Muscle layer of colon (tissue), 2 donors: ENCODE data around the gene PSMD2.

Experiments
- H3K27ac ChIP-seq: one replicate; pipeline ENCODE4 v1.7.0; 2013; ENCODE audit warnings: low read depth, mild to moderate bottlenecking, low read length, moderate library complexity
- H3K27me3 ChIP-seq, 2 donors: one replicate each; pipeline ENCODE4 v1.7.0; 2013; ENCODE audit warnings: low read length in 2 of 2, mild to moderate bottlenecking in 2 of 2; ENCODE audit not compliant: insufficient read depth in 2 of 2, control insufficient read depth in 1 of 2
- H3K36me3 ChIP-seq: one replicate; pipeline ENCODE4 v1.7.0; 2013; ENCODE audit warnings: mild to moderate bottlenecking, low read length; ENCODE audit not compliant: insufficient read depth
- H3K4me1 ChIP-seq: one replicate; pipeline ENCODE4 v1.7.0; 2013; ENCODE audit warnings: mild to moderate bottlenecking, low read length; ENCODE audit not compliant: insufficient read depth
- H3K4me3 ChIP-seq, 2 donors: one replicate each; pipeline ENCODE4 v1.7.0; 2013; ENCODE audit warnings: low read length in 2 of 2, low read depth in 1 of 2, mild to moderate bottlenecking in 1 of 2, moderate library complexity in 1 of 2
- H3K9ac ChIP-seq: one replicate; pipeline ENCODE4 v1.7.0; 2013; ENCODE audit warnings: low read length
- H3K9me3 ChIP-seq: one replicate; pipeline ENCODE4 v1.7.0; 2013; ENCODE audit warnings: mild to moderate bottlenecking, low read length
- donor health status: abdominal sarcoma.
- donor health status: Adenocarcinoma of cecum.

Gene PSMD2

DNA sequence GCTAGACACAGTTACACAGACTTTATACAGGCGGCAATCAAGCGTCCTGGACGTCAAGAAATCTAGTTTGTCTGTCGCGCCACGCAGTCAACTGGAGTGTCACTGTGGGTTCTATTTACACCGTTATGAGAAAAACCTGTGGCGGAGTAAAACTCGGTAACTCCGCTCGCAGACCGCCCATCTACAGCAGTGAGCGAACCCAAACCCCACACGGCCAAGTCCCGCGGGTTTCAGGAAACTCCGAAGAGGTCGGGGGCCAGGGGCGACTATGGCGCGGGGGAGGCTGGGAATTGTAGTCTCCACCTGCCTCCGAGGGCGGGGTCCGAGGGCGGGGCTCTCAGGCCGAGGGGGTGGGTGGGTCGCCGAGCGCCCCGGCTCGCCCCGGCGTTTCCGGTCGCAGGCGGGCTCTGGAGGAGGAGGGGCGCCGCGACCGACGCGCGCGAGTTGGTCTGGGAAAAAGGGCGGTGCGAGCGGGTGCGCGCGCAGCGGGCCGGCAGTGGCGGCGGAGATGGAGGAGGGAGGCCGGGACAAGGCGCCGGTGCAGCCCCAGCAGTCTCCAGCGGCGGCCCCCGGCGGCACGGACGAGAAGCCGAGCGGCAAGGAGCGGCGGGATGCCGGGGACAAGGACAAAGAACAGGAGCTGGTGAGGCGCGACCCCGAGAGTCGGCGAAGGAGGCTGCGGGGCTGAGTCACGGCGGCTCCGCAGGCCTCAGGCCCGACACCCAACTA lies at the start of gene PSMD2:
TSS of gene PSMD2 (plus strand) at position 483 of the 729 bp plus-strand sequence. CDS start at position 509, 26 bp downstream.
- peaks cover 12% of the 10 kb centered on the region for H3K4me1 ChIP-seq
- no peaks in the 10 kb centered on the region for H3K27me3 ChIP-seq
- H3K27ac ChIP-seq: peak within 1 kb of the TSS; percentile 92
- peak within 1 kb of the TSS; percentile 73 to 79 for H3K4me3 ChIP-seq
- peak within 1 kb of the TSS; percentile 87 for H3K9ac ChIP-seq
- H3K9me3 ChIP-seq: no peaks in the 10 kb centered on the region
- H3K36me3 ChIP-seq: peaks cover 36% of the 10 kb centered on the region

DNA sequence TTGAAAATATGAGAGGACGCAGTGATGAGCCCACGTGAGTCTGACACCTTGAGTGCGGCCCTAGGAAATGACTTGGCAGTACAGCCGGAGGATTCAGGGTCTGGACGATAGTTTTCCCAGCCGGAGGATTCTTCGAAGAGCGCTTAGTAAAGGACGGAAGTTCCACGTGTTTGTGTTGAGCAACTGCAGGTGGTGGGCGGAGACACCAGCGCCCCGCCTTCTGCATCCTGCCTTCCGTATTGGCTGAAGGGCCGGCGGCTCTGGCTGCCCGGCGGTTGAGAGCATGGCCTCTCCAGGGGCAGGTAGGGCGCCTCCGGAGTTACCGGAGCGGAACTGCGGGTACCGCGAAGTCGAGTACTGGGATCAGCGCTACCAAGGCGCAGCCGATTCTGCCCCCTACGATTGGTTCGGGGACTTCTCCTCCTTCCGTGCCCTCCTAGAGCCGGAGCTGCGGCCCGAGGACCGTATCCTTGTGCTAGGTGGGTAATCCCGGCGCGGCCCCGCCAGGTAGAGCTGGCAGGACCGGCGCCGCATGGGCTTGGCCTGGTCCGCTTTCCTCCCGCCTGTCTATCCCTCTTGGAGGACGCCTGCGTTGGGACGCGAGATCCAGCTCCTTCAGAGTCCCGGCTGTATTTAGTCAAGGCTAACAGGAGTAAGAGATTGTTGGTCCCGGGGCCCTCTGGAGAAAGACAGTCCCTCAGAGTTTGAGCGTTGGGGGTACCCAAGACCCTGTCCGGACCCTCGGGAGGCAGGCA lies 49.5 kb upstream of the PSMD2 start, which contains the start of gene EEF1AKMT4:
TSS of gene EEF1AKMT4 (plus strand) at position 261 of the 755 bp plus-strand sequence. CDS start at position 284, 23 bp downstream.
- no peaks in the 10 kb centered on the region for H3K27me3 ChIP-seq
- peaks cover 15% of the 10 kb centered on the region for H3K4me1 ChIP-seq
- peak within 1 kb of the TSS; percentile 81 for H3K9ac ChIP-seq
- no peaks in the 10 kb centered on the region for H3K9me3 ChIP-seq
- peak within 1 kb of the TSS; percentile 94 for H3K27ac ChIP-seq
- H3K4me3 ChIP-seq: peak within 1 kb of the TSS; percentile 89 to 92
- peaks cover 10% of the 10 kb centered on the region for H3K36me3 ChIP-seq

DNA sequence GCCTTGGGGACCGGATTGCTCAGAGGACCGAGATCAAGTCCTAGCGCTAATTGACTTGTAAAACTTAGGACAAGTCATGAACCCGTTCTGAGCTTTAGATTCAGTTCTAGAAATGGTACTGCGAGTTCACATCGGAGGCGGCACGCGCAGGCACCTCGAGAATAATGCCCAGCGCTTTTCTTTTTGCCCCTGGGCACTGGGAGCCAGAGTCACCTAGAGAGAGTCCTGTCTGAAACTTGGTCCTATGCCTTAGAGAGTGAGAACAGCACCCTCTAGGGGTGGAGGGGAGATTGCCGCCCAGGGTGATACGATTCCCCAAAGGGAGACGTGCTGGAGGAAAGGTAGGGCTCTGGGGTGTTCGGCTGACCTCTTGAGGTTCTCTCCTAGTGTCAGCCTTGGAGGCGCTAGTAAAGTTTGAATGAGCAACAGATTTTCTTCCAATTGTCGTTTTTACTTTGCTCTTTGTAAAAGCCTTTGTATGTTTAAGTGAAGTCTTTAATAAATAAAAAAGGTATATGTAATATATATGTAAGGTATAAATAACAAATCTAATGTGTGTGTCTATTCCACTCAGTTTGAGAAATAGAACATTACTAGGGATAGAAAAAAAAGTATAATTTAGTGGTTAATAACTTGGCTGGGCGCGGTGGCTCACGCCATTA lies 48.7 kb upstream of the PSMD2 start:
- Histone ChIP-seq H3K36me3 (peaks cover 3% of the 10 kb centered on the region), H3K27ac (peak overlapping the region; percentile 45), H3K9me3 (no peaks in the 10 kb centered on the region), H3K27me3 (no peaks in the 10 kb centered on the region), H3K9ac (peak overlapping the region; percentile 57), H3K4me3 (peak overlapping the region; percentile 76 to 89), H3K4me1 (peaks cover 15% of the 10 kb centered on the region)

DNA sequence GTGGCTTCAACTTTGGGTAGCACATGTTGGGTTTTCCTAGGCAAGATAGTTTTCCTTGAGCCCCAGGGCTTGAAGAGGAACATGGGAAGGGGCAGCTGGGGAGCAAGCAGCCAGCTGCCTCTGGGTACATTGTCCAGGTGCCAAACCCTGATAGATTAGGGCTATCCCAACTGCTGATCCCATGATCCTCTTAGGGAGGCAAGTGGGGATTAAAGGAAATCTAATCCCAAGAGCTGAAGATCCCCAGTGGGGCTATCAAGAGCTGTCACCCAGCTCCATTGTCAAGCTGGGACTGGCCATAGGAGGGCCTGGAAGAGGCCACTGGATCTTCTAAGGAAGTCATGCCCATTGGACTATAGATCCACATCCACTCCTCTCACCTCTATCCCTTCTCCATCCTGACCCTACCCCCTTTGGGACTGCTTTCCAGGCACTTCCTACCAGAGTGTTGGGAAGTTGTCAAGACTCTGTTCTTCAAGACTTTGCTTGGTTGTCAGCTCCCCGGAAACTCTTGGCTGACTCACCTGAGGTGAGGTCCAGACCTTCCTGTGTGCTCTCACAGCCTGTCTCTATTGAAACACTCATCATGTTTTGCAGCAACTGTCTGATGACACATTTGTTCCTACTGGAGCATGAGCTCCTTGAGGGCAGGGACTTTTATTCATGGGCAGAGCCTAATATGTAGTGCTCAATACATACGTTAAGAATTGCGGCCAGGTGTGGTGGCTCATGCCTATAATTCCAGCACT lies 43.6 kb upstream of the PSMD2 start:
- H3K9me3 ChIP-seq: no peaks in the 10 kb centered on the region
- H3K36me3 ChIP-seq: no peaks in the 10 kb centered on the region
- H3K4me1 ChIP-seq: peaks cover 4% of the 10 kb centered on the region
- H3K27me3 ChIP-seq: peaks cover 14 to 30% of the 10 kb centered on the region in 2 donors
- H3K4me3 ChIP-seq: no peak overlapping the region
- H3K9ac ChIP-seq: no peak overlapping the region
- no peak overlapping the region for H3K27ac ChIP-seq

DNA sequence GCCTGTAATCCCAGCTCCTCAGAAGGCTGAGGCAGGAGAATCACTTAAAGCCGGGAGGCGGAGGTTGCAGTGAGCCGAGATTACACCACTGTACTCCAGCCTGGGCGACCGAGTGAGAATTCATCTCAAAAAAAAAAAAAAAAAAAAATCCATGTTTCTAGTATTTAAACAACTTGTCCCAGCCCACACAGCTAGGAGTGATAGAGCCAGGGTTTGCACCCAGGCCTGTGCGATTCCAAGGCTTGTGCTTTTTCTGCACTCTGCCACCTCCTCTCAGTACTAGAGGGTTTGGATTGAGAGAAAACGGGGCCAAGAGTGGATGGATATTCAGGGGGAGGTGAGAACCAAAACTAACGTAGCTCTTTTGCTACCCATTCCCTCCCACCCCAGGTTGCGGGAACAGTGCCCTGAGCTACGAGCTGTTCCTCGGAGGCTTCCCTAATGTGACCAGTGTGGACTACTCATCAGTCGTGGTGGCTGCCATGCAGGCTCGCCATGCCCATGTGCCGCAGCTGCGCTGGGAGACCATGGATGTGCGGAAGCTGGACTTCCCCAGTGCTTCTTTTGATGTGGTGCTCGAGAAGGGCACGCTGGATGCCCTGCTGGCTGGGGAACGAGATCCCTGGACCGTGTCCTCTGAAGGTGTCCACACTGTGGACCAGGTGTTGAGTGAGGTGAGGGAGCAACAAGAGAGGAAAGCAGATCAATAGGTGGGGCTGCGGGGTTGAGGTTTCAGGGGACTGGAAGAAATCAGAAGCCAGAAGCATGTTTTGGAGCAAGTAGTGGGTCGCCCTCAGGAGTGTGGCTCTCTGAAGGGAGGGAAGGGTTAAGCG lies 41.7 kb upstream of the PSMD2 start:
- H3K27ac ChIP-seq: no peak overlapping the region
- H3K9me3 ChIP-seq: no peaks in the 10 kb centered on the region
- peaks cover 23 to 46% of the 10 kb centered on the region in 2 donors for H3K27me3 ChIP-seq
- no peak overlapping the region for H3K9ac ChIP-seq
- no peaks in the 10 kb centered on the region for H3K36me3 ChIP-seq
- H3K4me1 ChIP-seq: peaks cover 4% of the 10 kb centered on the region
- no peak overlapping the region for H3K4me3 ChIP-seq

DNA sequence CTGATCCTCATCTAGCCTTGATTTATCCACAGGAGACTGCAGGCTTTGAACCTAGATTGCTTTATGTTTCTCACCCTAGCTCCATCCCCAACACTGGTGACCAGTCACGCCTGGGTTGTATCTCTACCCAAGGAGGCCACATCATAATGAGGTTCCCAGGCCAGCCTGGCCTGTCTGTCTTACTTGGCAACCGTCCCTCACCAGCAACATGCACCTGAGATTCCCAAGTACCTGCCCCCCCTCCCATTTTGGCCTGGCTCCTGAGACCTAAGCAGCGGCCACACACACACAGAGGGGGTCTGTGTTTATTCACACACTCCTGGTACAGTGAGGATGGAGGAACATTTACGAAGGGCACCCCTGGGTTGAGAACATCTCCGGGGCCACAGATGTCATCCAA lies 40.1 kb upstream of the PSMD2 start:
- H3K27me3 ChIP-seq: peaks cover 32 to 57% of the 10 kb centered on the region in 2 donors
- no peak overlapping the region for H3K27ac ChIP-seq
- peaks cover 4% of the 10 kb centered on the region for H3K4me1 ChIP-seq
- no peak overlapping the region for H3K9ac ChIP-seq
- no peaks in the 10 kb centered on the region for H3K36me3 ChIP-seq
- H3K4me3 ChIP-seq: no peak overlapping the region
- H3K9me3 ChIP-seq: no peaks in the 10 kb centered on the region

DNA sequence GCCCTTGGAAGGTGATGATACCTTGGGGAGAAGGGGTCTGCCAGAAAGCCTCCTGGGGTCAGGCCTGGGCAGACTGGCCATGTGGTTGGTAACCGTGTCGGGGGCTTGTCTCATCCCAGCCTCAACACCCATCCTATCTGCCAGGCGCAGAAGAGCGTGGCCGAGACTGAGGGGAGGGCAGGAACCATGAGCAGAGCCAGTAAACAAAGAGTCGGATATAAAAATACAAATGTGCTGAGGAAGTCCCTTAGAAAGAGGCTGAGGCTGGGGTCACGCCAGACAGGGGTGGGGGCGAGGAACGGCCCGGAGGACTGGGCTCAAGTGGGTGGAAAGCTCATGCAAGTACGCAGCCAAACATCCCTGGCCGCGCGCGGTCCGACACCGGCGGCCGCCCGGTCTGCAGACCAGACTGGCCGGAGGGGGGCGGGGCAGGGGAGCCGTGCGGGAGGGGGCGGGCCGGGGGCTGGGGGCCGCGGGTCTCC lies 39.6 kb upstream of the PSMD2 start:
- H3K4me3 ChIP-seq: no peak overlapping the region
- no peaks in the 10 kb centered on the region for H3K36me3 ChIP-seq
- H3K27me3 ChIP-seq: peaks cover 32 to 59% of the 10 kb centered on the region in 2 donors

DNA sequence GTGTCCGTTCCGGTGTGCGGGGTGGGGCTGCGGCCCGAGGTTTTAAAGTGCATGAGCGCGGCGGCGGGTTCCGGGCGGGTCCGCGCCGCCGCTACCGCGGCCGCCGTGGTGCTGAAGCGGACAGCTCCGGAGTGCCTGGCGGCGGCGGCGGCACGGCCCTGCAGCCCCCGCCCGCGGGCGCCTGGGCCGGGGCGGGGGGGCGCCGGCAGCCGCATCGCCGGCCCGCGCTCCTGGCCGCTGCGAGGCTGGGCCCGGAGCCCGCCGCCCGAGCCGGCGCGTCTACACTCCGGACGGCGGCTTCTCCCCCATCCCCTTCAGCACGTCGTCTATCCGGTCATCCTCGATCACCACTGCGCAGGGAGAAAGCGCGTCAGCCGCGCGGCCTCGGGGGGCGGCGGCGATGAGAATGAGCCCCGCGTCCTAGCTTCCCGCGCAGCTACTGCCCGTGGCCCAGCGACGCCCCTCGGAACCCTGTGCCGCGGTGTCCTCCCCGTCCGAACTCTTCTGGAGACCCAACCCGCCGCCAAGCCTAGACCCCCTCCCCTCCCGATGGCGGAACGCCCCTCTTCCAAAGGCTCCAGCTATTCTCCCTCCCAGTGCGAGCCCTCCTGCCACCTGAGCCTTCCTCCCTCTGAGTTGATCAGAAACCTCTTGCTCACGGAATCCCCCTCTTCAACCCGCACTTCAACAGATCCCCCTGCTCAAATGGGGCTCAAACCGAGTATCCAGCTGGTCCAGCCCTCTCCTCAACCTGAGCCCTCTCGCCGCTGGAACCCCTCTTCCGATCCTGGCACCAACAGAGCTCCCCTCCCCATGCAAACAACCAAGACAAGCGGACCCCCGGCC lies 38.9 kb upstream of the PSMD2 start:
- no peak overlapping the region for H3K27ac ChIP-seq
- H3K36me3 ChIP-seq: no peaks in the 10 kb centered on the region
- no peaks in the 10 kb centered on the region for H3K9me3 ChIP-seq
- H3K4me1 ChIP-seq: peaks cover 4% of the 10 kb centered on the region
- H3K9ac ChIP-seq: no peak overlapping the region
- peaks cover 32 to 62% of the 10 kb centered on the region in 2 donors for H3K27me3 ChIP-seq
- H3K4me3 ChIP-seq: no peak overlapping the region

More for the DNA sequence above, 39.6 kb upstream of the PSMD2 start:
- no peak overlapping the region for H3K9ac ChIP-seq
- no peak overlapping the region for H3K27ac ChIP-seq
- H3K9me3 ChIP-seq: no peaks in the 10 kb centered on the region
- peaks cover 4% of the 10 kb centered on the region for H3K4me1 ChIP-seq

DNA sequence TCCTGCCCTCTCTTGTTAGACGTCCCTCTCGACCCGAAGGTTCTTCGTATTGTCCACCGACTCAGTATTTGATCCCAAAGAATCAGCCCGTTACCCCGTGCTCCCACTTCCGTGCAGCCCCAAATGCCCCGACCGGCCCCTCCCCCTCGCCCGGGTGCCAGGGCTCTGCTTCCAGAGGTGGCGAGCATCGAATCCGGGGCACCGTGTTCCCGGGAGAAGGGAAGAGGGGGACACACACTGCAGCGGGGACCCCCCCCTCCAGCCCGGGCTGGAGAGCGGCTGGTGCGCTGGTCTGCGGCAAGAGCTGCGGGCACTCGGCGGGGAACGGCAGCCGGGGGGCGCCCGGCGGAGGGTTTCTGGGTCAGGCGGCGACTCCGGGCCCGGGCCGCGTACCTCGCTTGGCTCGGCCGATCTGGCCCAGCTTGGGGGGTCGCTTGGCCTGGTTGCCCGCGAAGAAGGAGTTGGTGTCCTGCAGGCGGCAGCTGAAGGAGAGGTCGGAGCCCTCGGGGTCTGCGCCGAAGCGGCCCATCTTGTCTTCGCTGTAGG lies 38.2 kb upstream of the PSMD2 start:
- peaks cover 32 to 66% of the 10 kb centered on the region in 2 donors for H3K27me3 ChIP-seq
- no peaks in the 10 kb centered on the region for H3K9me3 ChIP-seq
- H3K4me3 ChIP-seq: peak overlapping the region in 1 of 2 donors; percentile 13
- peaks cover 4% of the 10 kb centered on the region for H3K4me1 ChIP-seq
- H3K36me3 ChIP-seq: no peaks in the 10 kb centered on the region
- no peak overlapping the region for H3K9ac ChIP-seq
- no peak overlapping the region for H3K27ac ChIP-seq
